Muscle layer of colon (tissue), 2 donors: ENCODE results near the gene WDR12.
"Not testable (repeated sequence)": the region's sequence is repeated elsewhere in the genome, so short reads cannot be mapped to it uniquely, and the experiment has no call there.

Source experiments
- H3K27ac ChIP-seq: one replicate; pipeline ENCODE4 v1.7.0; 2013; ENCODE audit warnings: low read depth, mild to moderate bottlenecking, low read length, moderate library complexity
- H3K27me3 ChIP-seq, 2 donors: one replicate each; pipeline ENCODE4 v1.7.0; 2013; ENCODE audit warnings: low read length in 2 of 2, mild to moderate bottlenecking in 2 of 2; ENCODE audit not compliant: insufficient read depth in 2 of 2, control insufficient read depth in 1 of 2
- H3K36me3 ChIP-seq: one replicate; pipeline ENCODE4 v1.7.0; 2013; ENCODE audit warnings: mild to moderate bottlenecking, low read length; ENCODE audit not compliant: insufficient read depth
- H3K4me1 ChIP-seq: one replicate; pipeline ENCODE4 v1.7.0; 2013; ENCODE audit warnings: mild to moderate bottlenecking, low read length; ENCODE audit not compliant: insufficient read depth
- H3K4me3 ChIP-seq, 2 donors: one replicate each; pipeline ENCODE4 v1.7.0; 2013; ENCODE audit warnings: low read length in 2 of 2, low read depth in 1 of 2, mild to moderate bottlenecking in 1 of 2, moderate library complexity in 1 of 2
- H3K9ac ChIP-seq: one replicate; pipeline ENCODE4 v1.7.0; 2013; ENCODE audit warnings: low read length
- H3K9me3 ChIP-seq: one replicate; pipeline ENCODE4 v1.7.0; 2013; ENCODE audit warnings: mild to moderate bottlenecking, low read length
- donor health status: abdominal sarcoma.
- donor health status: Adenocarcinoma of cecum.

WDR12 gene

GRCh38 chr2:202911512-202912341, at the start of gene WDR12, which contains the start of gene CARF:
TSS of gene WDR12 (minus strand) at chr2:202911673. CDS start at chr2:202911476, 197 bp downstream.
TSS of gene CARF (plus strand) at chr2:202912275. CDS start at chr2:202941903, 29,628 bp downstream.
- Histone ChIP-seq H3K4me1 (peaks cover 9% of the 10 kb centered on the region), H3K9me3 (no peaks in the 10 kb centered on the region), H3K27me3 (no peaks in the 10 kb centered on the region), H3K27ac (peak within 1 kb of the TSS; percentile 85), H3K9ac (peak within 1 kb of the TSS; percentile 75), H3K4me3 (peak within 1 kb of the TSS; percentile 88 to 100), H3K36me3 (no peaks in the 10 kb centered on the region)

GRCh38 chr2:202960524-202960923, 49.1 kb upstream of the WDR12 start:
- Histone ChIP-seq H3K27ac (no peak overlapping the region), H3K27me3 (no peaks in the 10 kb centered on the region), H3K4me1 (no peaks in the 10 kb centered on the region), H3K9me3 (no peaks in the 10 kb centered on the region), H3K9ac (no peak overlapping the region), H3K36me3 (peaks cover 7% of the 10 kb centered on the region), H3K4me3 (no peak overlapping the region)

- H3K36me3 ChIP-seq: no peaks in the 10 kb centered on the region
- H3K9ac ChIP-seq: no peak overlapping the region
These were observed 39.1 kb upstream of the WDR12 start for GRCh38 chr2:202950592-202950991.

GRCh38 chr2:202949333-202949732, 37.9 kb upstream of the WDR12 start:
- H3K9me3 ChIP-seq, H3K9ac ChIP-seq, H3K36me3 ChIP-seq, H3K4me1 ChIP-seq, H3K27me3 ChIP-seq, H3K4me3 ChIP-seq, H3K27ac ChIP-seq: not testable (repeated sequence)

More at GRCh38 chr2:202950592-202950991, 39.1 kb upstream of the WDR12 start:
- H3K9me3 ChIP-seq: no peaks in the 10 kb centered on the region
- H3K4me1 ChIP-seq: no peaks in the 10 kb centered on the region
- no peak overlapping the region for H3K4me3 ChIP-seq
- H3K27ac ChIP-seq: no peak overlapping the region
- H3K27me3 ChIP-seq: no peaks in the 10 kb centered on the region

GRCh38 chr2:202945497-202945896, 34.0 kb upstream of the WDR12 start:
- Histone ChIP-seq H3K36me3 (no peaks in the 10 kb centered on the region), H3K4me1 (no peaks in the 10 kb centered on the region), H3K27me3 (no peaks in the 10 kb centered on the region), H3K9ac (no peak overlapping the region), H3K9me3 (no peaks in the 10 kb centered on the region), H3K4me3 (no peak overlapping the region), H3K27ac (no peak overlapping the region)

GRCh38 chr2:202944816-202945215, 33.3 kb upstream of the WDR12 start:
- no peaks in the 10 kb centered on the region for H3K4me1 ChIP-seq
- no peaks in the 10 kb centered on the region for H3K36me3 ChIP-seq
- no peaks in the 10 kb centered on the region for H3K27me3 ChIP-seq
- H3K27ac ChIP-seq: no peak overlapping the region
- H3K9ac ChIP-seq: no peak overlapping the region
- H3K9me3 ChIP-seq: no peaks in the 10 kb centered on the region
- H3K4me3 ChIP-seq: no peak overlapping the region

GRCh38 chr2:202944408-202944807, 32.9 kb upstream of the WDR12 start:
- H3K9me3 ChIP-seq: no peaks in the 10 kb centered on the region
- H3K4me1 ChIP-seq: no peaks in the 10 kb centered on the region
- H3K9ac ChIP-seq: no peak overlapping the region
- no peak overlapping the region for H3K27ac ChIP-seq
- H3K4me3 ChIP-seq: no peak overlapping the region
- no peaks in the 10 kb centered on the region for H3K27me3 ChIP-seq
- no peaks in the 10 kb centered on the region for H3K36me3 ChIP-seq

GRCh38 chr2:202941771-202942170, 30.3 kb upstream of the WDR12 start:
- H3K27ac ChIP-seq: no peak overlapping the region
- no peak overlapping the region for H3K9ac ChIP-seq
- H3K4me3 ChIP-seq: no peak overlapping the region
- H3K9me3 ChIP-seq: no peaks in the 10 kb centered on the region
- H3K27me3 ChIP-seq: no peaks in the 10 kb centered on the region
- no peaks in the 10 kb centered on the region for H3K36me3 ChIP-seq
- H3K4me1 ChIP-seq: no peaks in the 10 kb centered on the region

- Histone ChIP-seq H3K9ac (no peak overlapping the region), H3K4me3 (no peak overlapping the region), H3K9me3 (no peaks in the 10 kb centered on the region), H3K27ac (no peak overlapping the region), H3K27me3 (no peaks in the 10 kb centered on the region), H3K4me1 (no peaks in the 10 kb centered on the region), H3K36me3 (no peaks in the 10 kb centered on the region)
These were observed 27.5 kb upstream of the WDR12 start for GRCh38 chr2:202938960-202939359.

GRCh38 chr2:202934456-202934855, 23.0 kb upstream of the WDR12 start:
- no peaks in the 10 kb centered on the region for H3K27me3 ChIP-seq
- H3K36me3 ChIP-seq: peaks cover 6% of the 10 kb centered on the region
- no peak overlapping the region for H3K4me3 ChIP-seq
- H3K4me1 ChIP-seq: no peaks in the 10 kb centered on the region
- no peak overlapping the region for H3K9ac ChIP-seq
- H3K27ac ChIP-seq: no peak overlapping the region
- no peaks in the 10 kb centered on the region for H3K9me3 ChIP-seq

GRCh38 chr2:202933958-202934357, 22.5 kb upstream of the WDR12 start:
- Histone ChIP-seq H3K4me1 (no peaks in the 10 kb centered on the region), H3K27ac (no peak overlapping the region)

GRCh38 chr2:202933139-202933510, 21.7 kb upstream of the WDR12 start:
- Histone ChIP-seq H3K4me1 (no peaks in the 10 kb centered on the region), H3K36me3 (peaks cover 6% of the 10 kb centered on the region), H3K4me3 (no peak overlapping the region), H3K27ac (no peak overlapping the region), H3K9ac (no peak overlapping the region), H3K9me3 (no peaks in the 10 kb centered on the region), H3K27me3 (no peaks in the 10 kb centered on the region)

More at GRCh38 chr2:202933958-202934357, 22.5 kb upstream of the WDR12 start:
- Histone ChIP-seq H3K36me3 (peaks cover 6% of the 10 kb centered on the region), H3K9me3 (no peaks in the 10 kb centered on the region), H3K9ac (no peak overlapping the region), H3K4me3 (no peak overlapping the region), H3K27me3 (no peaks in the 10 kb centered on the region)
